Heart right ventricle (tissue), 16 donors: ENCODE measurements around the gene TFEC. TPM values are rescaled to one million over a fixed set of nuclear protein-coding genes. Genes with fewer than 3 reads are reported as not detected.

Experiments used
- ATAC-seq, 8 donors: fragments of 200-7000 bp; cut with Tn5 transposase; one replicate each; pipeline ENCODE4 v1.9.1; 2020; ENCODE audit warnings: mild to moderate bottlenecking in 8 of 8, moderate library complexity in 8 of 8, moderate number of reproducible peaks in 1 of 8
- DNase-seq, 2 donors: peaks; one replicate each; pipeline ENCODE4 v3.0.0-alpha.2; 2020
- H3K27ac ChIP-seq, 10 donors: fragments of 200-600 bp; sonication (generic) in 2 of 10; one replicate each; pipeline versions ENCODE4 v1.5.0 to v1.8.0; 2020 to 2022; ENCODE audit warnings: mild to moderate bottlenecking in 3 of 10
- H3K27me3 ChIP-seq, 7 donors: fragments of 200-600 bp; one replicate each; pipeline ENCODE4 v1.8.0; 2021 to 2022; ENCODE audit warnings: mild to moderate bottlenecking in 2 of 7
- H3K36me3 ChIP-seq, 9 donors: fragments of 200-600 bp; sonication (generic) in 1 of 9; one replicate each; pipeline versions ENCODE4 v1.5.0 to v1.8.0; 2020 to 2022; ENCODE audit warnings: mild to moderate bottlenecking in 2 of 9
- H3K4me1 ChIP-seq, 9 donors: fragments of 200-600 bp; sonication (generic) in 1 of 9; one replicate each; pipeline versions ENCODE4 v1.5.0 to v1.8.0; 2020 to 2022; ENCODE audit warnings: mild to moderate bottlenecking in 4 of 9
- H3K4me3 ChIP-seq, 10 donors: fragments of 200-600 bp; sonication (generic) in 2 of 10; one replicate each; pipeline versions ENCODE4 v1.5.0 to v1.8.0; 2020 to 2022; ENCODE audit warnings: mild to moderate bottlenecking in 7 of 10, moderate library complexity in 2 of 10
- H3K9me3 ChIP-seq, 11 donors: fragments of 200-600 bp in 10 of 11; sonication (generic) in 2 of 11; one replicate each; pipeline versions ENCODE4 v1.5.0 to v1.8.0; 2013 to 2022; ENCODE audit warnings: mild to moderate bottlenecking in 2 of 11, control low read depth in 1 of 11, moderate library complexity in 1 of 11
- CTCF ChIP-seq, 9 donors: fragments of 200-600 bp; sonication (generic) in 2 of 9; IDR thresholded peaks; one replicate each; pipeline versions ENCODE4 v1.5.0 to v1.8.0; 2021 to 2022; ENCODE audit warnings: antibody characterized with exemption in 9 of 9, mild to moderate bottlenecking in 5 of 9, moderate library complexity in 1 of 9
- WGBS, 2 donors: extraction: QIAGEN DNeasy Blood & Tissue Kit; methylation state at CpG; one replicate each; pipeline ENCODE4 v1.1.7; 2013; ENCODE audit warnings: inconsistent platforms in 1 of 2; 5-methylcytosine and 5-hydroxymethylcytosine counted together
- intact Hi-C, 10 donors: fragments of 100-400 bp; cut with DNase I; formaldehyde crosslinking; loops; one replicate each; pipeline versions ENCODE4 v1.11.1 to v1.14.2; 2022
- polyA plus RNA-seq, 2 donors: library from polyadenylated mRNA; stranded (reverse); fragments of 200-250 nt; gene quantifications; one replicate each; pipeline ENCODE4 v1.2.3, GENCODE V29; 2013
- total RNA-seq, 10 donors: library from RNA; stranded (reverse); fragmentation: NEBNext Ultra II Directional in 3 of 10; extraction: Animal tissue kit (Norgen Biotek cat#: 25700) in 3 of 10; gene quantifications; one replicate each; pipeline versions ENCODE4 v1.2.1 to v1.2.4, GENCODE V29; 2021 to 2023
- donor health status: Arrhythmogenic right ventricular cardiomyopathy.
- donor health status: ischemic (EF 13 %, LVEDD 7.1; RV severe dilation, severe dysfunction).
- donor health status: healthy with polysubstance abuse.
- donor health status: DM: no; HTN: yes; CAD: no.
- donor health status: DM: no; HTN: no; CAD: no.
- donor health status: ischemic (EF 25% LVEDD 6.9; RV normal size, moderate dysfunction).
- donor health status: ischemic (EF 25% LVEDD 5.7; RV mildly dilated, moderate dysfunction).
- donor health status: healthy.
- donor health status: DM: yes; HTN: yes; CAD: no.
- donor health status: Ischemic cardiomyopathy.
- donor health status: ischemic (EF 35%, LVEDD 5.7; RV mildly dilated, moderate dysfunction).
- donor health status: nonischemic (EF 11% LVEDD 7.7; RV severe dilation, severe dysfunction).
- donor health status: DM: yes; HTN: yes; CAD: no.
- donor health status: PGD.
- donor health status: ischemic (EF 29% LVEDD 5.4; RV normal size, mild dysfunction).
- donor health status: nonischemic (EF 23%, LVEDD 6.1; RV moderate dilation, normal function).

TFEC gene
- total and polyA plus RNA-seq, 12 donors = 0.28 to 12.4 (median 0.70) TPM

GRCh38 chr7:115953592-115954255 is 76.8 kb downstream of the TFEC start:
- H3K36me3 ChIP-seq = peaks cover 0 to 4% (median 0%) of the 10 kb centered on the region in 9 donors
- H3K4me1 ChIP-seq = no peaks in the 10 kb centered on the region
- no peak for DNase-seq
- TF ChIP-seq CTCF (IDR thresholded peaks at IDR 0.05) = no peak
- intact Hi-C loops = no loop called here
- no peak for ATAC-seq
- no peaks in the 10 kb centered on the region for H3K27me3 ChIP-seq
- WGBS, 2 donors = 59% methylated on average over 5 of the region's 5 CpGs
- H3K9me3 ChIP-seq = peaks cover 0 to 4% (median 0%) of the 10 kb centered on the region in 11 donors
- no peak overlapping the region for H3K27ac ChIP-seq
- H3K4me3 ChIP-seq = no peak overlapping the region

- Histone ChIP-seq H3K9me3 (peaks cover 0 to 4% (median 0%) of the 10 kb centered on the region in 11 donors), H3K4me3 (no peak overlapping the region), H3K27ac (no peak overlapping the region), H3K4me1 (no peaks in the 10 kb centered on the region), H3K36me3 (peaks cover 0 to 4% (median 0%) of the 10 kb centered on the region in 9 donors), H3K27me3 (no peaks in the 10 kb centered on the region)
- intact Hi-C loops = no loop called here
- DNase-seq = no peak
- no peak for TF ChIP-seq CTCF (IDR thresholded peaks at IDR 0.05)
- no peak for ATAC-seq
- 72 to 78% methylated on average over 4 of the region's 4 CpGs for WGBS, 2 donors
Observed at GRCh38 chr7:115952832-115953231, 77.7 kb downstream of the TFEC start.

GRCh38 chr7:115951547-115951946 is 79.0 kb downstream of the TFEC start:
- Histone ChIP-seq H3K9me3 (peaks cover 0 to 4% (median 0%) of the 10 kb centered on the region in 11 donors), H3K4me3 (no peak overlapping the region), H3K36me3 (peaks cover 0 to 4% (median 0%) of the 10 kb centered on the region in 9 donors), H3K4me1 (no peaks in the 10 kb centered on the region), H3K27me3 (no peaks in the 10 kb centered on the region), H3K27ac (no peak overlapping the region)
- TF ChIP-seq CTCF (IDR thresholded peaks at IDR 0.05) = no peak
- intact Hi-C loops = no loop called here
- no peak for ATAC-seq
- DNase-seq = no peak
- WGBS, 2 donors = 83 to 85% methylated on average over 1 of the region's 1 CpG

- intact Hi-C loops = no loop called here
- Histone ChIP-seq H3K27ac (no peak overlapping the region), H3K27me3 (no peaks in the 10 kb centered on the region), H3K9me3 (no peaks in the 10 kb centered on the region), H3K4me3 (no peak overlapping the region), H3K4me1 (no peaks in the 10 kb centered on the region), H3K36me3 (peaks cover 0 to 7% (median 0%) of the 10 kb centered on the region in 9 donors)
- DNase-seq = no peak
- WGBS, 2 donors = 53 to 55% methylated on average over 5 of the region's 5 CpGs
- ATAC-seq = no peak
- no peak for TF ChIP-seq CTCF (IDR thresholded peaks at IDR 0.05)
Observed at GRCh38 chr7:115941703-115942268, 88.8 kb downstream of the TFEC start.
